Astrocyte (in vitro differentiated cells and primary cell): Measurements from ENCODE around the gene GNAI3.

Experiments
- EZH2 ChIP-seq: IDR thresholded peaks from 2 replicates; pipeline ENCODE4 v1.6.1; 2012; ENCODE audit warnings: mild to moderate bottlenecking, low read length, inconsistent platforms; ENCODE audit not compliant: insufficient read depth
- TF ChIP-seq, protein P1 (sequence below): IDR thresholded peaks from 2 replicates; pipeline ENCODE4 v1.5.1; 2011; ENCODE audit warnings: low read depth, mild to moderate bottlenecking, inconsistent platforms, low read length, moderate library complexity; ENCODE audit not compliant: insufficient read depth

DNA sequence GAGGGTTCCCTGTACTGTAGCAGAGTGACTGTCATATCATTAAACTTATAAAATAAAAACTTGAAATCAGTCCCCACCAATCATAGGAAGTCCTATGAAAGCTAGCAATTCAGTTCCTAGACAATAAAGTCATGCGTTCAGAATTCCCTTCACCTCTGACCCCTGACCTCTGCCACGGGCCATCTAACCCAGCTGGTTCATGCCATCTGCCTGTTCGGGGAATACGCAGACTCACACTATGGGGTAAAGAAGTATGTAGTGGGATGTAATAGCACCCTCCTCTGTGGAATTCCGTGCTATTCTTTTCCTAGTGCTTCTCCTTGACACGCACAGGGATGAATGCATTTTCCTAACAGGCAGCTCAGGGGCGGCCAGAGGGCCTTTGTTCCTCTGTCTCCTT, 109.6 kb downstream of the GNAI3 start:
- TF ChIP-seq, protein P1, sequence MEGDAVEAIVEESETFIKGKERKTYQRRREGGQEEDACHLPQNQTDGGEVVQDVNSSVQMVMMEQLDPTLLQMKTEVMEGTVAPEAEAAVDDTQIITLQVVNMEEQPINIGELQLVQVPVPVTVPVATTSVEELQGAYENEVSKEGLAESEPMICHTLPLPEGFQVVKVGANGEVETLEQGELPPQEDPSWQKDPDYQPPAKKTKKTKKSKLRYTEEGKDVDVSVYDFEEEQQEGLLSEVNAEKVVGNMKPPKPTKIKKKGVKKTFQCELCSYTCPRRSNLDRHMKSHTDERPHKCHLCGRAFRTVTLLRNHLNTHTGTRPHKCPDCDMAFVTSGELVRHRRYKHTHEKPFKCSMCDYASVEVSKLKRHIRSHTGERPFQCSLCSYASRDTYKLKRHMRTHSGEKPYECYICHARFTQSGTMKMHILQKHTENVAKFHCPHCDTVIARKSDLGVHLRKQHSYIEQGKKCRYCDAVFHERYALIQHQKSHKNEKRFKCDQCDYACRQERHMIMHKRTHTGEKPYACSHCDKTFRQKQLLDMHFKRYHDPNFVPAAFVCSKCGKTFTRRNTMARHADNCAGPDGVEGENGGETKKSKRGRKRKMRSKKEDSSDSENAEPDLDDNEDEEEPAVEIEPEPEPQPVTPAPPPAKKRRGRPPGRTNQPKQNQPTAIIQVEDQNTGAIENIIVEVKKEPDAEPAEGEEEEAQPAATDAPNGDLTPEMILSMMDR, result no peak
- TF ChIP-seq EZH2, result no peak
